Activated CD8-positive, alpha-beta memory T cell treated with anti-CD3 and anti-CD28 coated beads for 24 hours (primary cell): Measurements from ENCODE around the gene DLL4.
"Not testable (repeated sequence)": the region's sequence is repeated elsewhere in the genome, so short reads cannot be mapped to it uniquely, and the experiment has no call there.

ENCODE experiments used
- DNase-seq: peaks from one replicate; pipeline ENCODE4 v3.0.0-alpha.2; 2020

The DLL4 gene

GRCh38 chr15:40961740-40962139 lies 32.6 kb downstream of the DLL4 start:
- DNase-seq, result not testable (repeated sequence)

- not testable (repeated sequence) for DNase-seq
Measured at GRCh38 chr15:40962317-40962716, 33.2 kb downstream of the DLL4 start.

DNA sequence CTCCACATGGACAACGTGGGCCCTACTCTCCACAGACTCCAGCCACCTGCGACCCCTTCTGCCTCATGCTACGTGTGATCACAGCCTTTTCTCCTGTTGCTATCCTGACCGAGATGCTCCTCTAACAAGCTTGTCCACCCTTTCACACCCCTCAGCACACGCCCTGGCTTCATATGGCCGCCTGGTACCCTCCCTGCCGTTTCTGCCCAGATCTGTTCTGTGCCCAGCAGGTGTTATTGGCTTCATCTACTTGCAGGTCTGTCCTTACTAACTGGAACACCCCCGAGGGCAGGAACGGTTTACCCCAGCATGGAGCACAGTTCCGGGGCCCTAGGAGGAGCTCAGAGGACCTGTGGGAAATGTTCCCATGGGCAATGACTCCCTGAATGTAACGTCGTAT lies 34.1 kb downstream of the DLL4 start:
- no peak for DNase-seq

- DNase-seq, result no peak
Measured at GRCh38 chr15:40964006-40964405, 34.9 kb downstream of the DLL4 start.

- no peak for DNase-seq
Measured at GRCh38 chr15:40964634-40965033, 35.5 kb downstream of the DLL4 start.

GRCh38 chr15:40968290-40969085 lies 39.3 kb downstream of the DLL4 start:
- no peak for DNase-seq

- no peak for DNase-seq
Measured at GRCh38 chr15:40969363-40969762, 40.2 kb downstream of the DLL4 start.

DNA sequence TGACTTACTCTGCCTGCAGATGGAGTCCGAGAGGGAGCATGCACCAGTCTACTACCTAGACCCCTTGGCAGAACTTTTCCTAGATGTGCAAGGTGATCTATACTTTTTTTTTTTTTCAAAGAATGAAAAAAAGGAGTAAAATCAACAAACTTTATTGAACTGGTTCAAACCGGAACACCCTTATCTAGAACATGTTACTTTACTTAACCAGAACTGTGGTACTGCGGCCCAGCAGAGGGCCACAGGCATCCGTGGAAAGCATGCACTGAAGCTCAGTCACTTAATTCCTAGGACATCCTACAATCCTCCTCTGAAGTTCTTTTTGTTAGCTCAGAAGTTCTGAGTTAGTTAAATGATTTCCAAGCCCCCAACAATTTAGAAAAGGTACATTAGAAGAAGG lies 45.7 kb downstream of the DLL4 start:
- no peak for DNase-seq

DNA sequence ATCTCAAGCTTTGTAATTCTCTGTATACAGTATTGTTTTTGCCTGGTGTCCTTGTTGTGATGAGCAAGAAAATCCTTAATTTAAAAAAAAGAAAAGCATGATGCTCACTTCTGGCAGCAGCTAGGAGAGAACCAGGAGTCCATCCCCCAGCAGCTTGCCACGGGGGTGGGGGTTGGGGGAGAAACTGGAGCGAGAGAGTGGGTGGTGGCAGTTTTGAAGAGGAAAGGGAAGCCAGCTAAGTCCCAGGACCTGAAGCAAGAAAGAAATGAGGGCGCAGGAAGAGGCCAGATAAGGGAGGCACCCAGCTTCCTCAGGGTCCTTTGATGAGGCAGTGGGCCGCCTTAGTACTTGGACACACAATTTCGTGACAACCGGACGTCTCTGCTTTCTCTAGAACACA lies 47.7 kb downstream of the DLL4 start:
- DNase-seq, result no peak

DNA sequence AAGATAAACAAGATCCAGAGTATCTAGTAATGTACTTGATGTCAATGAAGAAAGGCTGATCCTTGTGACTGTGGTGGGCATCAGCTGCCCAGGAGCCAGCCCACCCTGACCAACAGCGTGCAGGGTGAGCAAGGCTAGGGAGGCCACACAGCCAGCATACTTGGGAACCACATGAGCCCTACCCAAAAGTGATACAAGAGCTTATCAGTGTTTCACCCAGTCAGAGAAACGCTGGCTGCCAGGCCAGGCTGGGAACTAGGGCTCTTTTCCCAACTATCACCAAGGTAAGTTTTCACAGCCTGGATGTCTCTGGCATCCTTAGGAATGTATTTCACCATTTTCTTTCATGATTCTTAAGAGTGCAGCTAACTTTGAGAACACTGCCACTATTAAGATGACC lies 49.0 kb downstream of the DLL4 start:
- DNase-seq, result no peak

DNA sequence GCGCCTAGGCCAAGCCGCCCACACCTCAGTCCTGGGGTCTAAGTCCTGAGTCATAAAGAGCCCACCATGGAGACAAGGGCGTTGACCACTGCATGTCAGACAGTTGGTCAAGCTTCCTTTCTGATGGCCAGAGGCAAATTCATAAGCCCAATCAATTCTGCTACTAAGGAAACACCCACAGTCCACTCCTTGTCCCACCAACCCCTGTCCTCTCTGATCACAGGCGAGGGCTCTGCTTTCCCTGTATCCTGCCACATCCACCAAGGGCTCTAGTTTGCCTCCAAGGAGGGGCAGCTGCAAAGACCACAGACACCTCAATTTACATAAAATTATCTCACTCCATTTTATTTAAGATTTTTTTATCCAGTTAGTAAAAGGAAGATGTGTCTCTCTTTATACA lies 49.4 kb downstream of the DLL4 start:
- DNase-seq, result no peak

GRCh38 chr15:40981186-40981585 lies 52.0 kb downstream of the DLL4 start:
- no peak for DNase-seq

- DNase-seq, result no peak
Measured at GRCh38 chr15:40982855-40983254, 53.7 kb downstream of the DLL4 start.

DNA sequence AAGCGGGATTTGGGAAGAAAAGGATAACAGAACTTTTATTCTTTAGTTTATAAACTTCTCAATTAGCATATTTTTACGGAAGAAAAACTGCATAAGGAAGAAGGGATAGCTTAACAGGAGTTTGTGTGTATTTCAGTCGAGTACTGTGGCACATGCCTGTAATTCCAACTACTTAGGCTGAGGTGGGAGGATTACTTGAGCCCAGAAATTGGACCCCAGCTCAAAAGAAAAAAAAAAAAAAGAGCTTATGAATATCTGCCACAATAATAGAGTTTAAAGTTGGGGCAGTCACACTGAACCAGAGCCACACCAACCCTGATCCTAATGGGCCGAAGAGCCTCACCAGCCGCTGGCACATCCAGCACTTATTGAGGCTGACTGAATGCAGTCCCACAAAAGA lies 55.3 kb downstream of the DLL4 start:
- no peak for DNase-seq

- no peak for DNase-seq
Measured at GRCh38 chr15:40984964-40985363, 55.8 kb downstream of the DLL4 start.

GRCh38 chr15:40985541-40986330 lies 56.6 kb downstream of the DLL4 start:
- no peak for DNase-seq

GRCh38 chr15:40986820-40987219 lies 57.7 kb downstream of the DLL4 start:
- no peak for DNase-seq

DNA sequence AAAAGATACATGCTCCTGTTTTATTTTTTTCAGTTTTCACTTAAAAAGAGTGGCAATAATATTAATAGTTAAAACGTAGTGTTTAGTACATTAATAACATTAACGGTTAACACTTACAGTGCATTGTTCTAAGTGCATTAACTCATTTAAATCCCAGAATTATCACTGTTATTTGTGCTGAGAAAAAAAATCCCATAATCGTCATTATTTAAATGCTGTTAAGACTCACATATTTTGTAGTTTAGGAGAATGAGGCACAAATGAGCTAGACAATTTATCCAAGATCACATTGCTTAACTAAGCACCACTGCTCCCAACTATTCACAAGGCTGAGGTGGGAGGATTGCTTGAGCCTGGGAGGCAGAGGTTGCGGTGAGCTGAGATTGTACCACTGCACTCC lies 59.0 kb downstream of the DLL4 start:
- no peak for DNase-seq
